Measurements from ENCODE around the gene CFAP46.
"Not testable (repeated sequence)": the region's sequence is repeated elsewhere in the genome, so short reads cannot be mapped to it uniquely, and the experiment has no call there.

The CFAP46 gene

DNA sequence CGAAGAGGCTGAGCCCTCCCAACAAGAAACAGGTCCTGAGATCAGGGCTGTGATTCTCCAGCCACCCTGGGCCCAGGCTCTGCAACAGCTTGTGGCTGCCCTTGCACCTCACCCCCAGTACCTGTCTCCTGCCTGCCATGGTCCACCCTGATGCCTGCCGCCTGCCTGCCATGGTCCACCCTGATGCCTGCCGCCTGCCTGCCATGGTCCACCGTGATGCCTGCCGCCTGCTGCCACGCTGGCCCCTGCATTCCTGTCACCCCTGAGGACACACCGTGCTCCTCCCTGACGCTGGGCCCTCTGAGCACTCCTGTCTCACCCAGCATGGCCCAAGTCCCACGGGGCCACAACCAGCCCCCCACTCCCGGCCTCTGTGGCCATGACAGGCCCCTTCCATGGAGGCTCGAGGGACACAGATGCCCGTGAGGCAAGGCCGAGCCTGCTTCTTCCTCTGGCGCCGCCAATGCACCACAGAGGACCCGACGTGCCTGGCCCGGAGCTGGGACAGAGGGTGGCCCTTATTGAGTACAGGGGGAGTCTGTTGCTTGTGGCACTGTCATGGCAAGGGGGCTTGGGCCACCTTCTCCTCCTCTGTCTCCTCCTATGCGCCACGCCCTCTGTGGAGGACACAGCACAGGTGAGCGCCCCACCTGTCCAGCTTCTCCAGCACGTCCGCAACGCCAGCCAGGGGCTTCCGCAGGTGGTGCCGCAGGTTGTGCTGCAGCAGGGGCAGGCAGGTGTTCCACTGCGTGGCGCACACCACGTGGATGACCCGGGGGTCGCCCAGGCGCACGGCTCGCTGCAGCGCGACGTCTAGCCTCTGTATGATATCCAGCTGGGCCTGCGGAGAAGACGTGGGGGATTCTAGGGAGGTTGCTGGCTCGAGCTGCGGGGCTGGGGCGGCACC, 18.1 kb downstream of the CFAP46 start:
- no peak overlapping the region for H3K9ac ChIP-seq (ENCODE audit: low read length in 2 of 2)
- no peaks in the 10 kb centered on the region for H3K36me3 ChIP-seq (ENCODE audit: control insufficient read depth in 2 of 2, insufficient read depth in 2 of 2, low read length in 2 of 2)
- H3K27me3 ChIP-seq (ENCODE audit: control insufficient read depth in 1 of 2, insufficient read depth in 2 of 2, low read length in 2 of 2) = peaks cover 0 to 5% of the 10 kb centered on the region in 2 donors
- no peak overlapping the region for H3K4me3 ChIP-seq (ENCODE audit: low read length in 2 of 2)
- H3K9me3 ChIP-seq (ENCODE audit: control insufficient read depth in 2 of 2, low read length in 2 of 2) = no peaks in the 10 kb centered on the region
- no peaks in the 10 kb centered on the region for H3K4me1 ChIP-seq (ENCODE audit: control insufficient read depth, insufficient read depth, low read length)
- H3K27ac ChIP-seq (ENCODE audit: low read length) = no peak overlapping the region

DNA sequence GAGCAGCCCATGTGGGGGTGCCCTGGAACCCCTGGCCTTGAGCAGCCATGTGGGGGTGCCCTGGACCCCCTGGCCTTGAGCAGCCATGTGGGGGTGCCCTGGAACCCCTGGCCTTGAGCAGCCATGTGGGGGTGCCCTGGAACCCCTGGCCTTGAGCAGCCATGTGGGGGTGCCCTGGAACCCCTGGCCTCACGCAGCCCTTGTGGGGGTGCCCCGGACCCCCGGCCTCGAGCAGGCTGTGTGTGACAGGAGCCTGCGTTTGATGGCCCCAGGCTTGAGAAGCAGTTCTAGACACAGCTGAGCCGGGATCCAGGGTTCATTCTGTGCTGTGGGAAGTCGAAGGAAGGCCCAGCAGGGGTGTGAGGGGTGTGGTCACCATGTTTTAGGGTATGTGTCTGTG, 19.0 kb downstream of the CFAP46 start:
- H3K27me3 ChIP-seq (ENCODE audit: control insufficient read depth in 1 of 2, insufficient read depth in 2 of 2, low read length in 2 of 2); H3K4me1 ChIP-seq (ENCODE audit: control insufficient read depth, insufficient read depth, low read length); H3K9ac ChIP-seq (ENCODE audit: low read length in 2 of 2); H3K9me3 ChIP-seq (ENCODE audit: control insufficient read depth in 2 of 2, low read length in 2 of 2); H3K4me3 ChIP-seq (ENCODE audit: low read length in 2 of 2); H3K27ac ChIP-seq (ENCODE audit: low read length); H3K36me3 ChIP-seq (ENCODE audit: control insufficient read depth in 2 of 2, insufficient read depth in 2 of 2, low read length in 2 of 2): not testable (repeated sequence)

DNA sequence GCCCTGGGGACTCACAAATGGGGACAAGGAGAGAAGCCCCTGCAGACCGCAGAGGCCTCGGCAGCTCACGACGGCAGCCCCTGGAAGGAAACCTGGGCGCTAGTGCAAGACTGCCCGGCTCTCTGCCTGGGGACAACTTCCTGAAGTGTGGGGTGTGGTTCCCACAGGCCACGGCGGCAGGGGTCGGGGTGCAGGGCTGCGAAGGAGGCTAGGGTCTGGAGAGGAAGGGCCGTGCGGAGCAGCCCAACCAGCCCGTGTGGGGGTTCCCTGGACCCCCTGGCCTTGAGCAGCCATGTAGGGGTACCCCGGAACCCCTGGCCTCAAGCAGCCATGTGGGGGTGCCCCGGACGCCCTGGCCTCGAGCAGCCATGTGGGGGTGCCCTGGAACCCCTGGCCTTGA, 19.5 kb downstream of the CFAP46 start:
- Histone ChIP-seq H3K27ac (ENCODE audit: low read length) (no peak overlapping the region), H3K36me3 (ENCODE audit: control insufficient read depth in 2 of 2, insufficient read depth in 2 of 2, low read length in 2 of 2) (no peaks in the 10 kb centered on the region), H3K9me3 (ENCODE audit: control insufficient read depth in 2 of 2, low read length in 2 of 2) (no peaks in the 10 kb centered on the region), H3K4me3 (ENCODE audit: low read length in 2 of 2) (no peak overlapping the region), H3K27me3 (ENCODE audit: control insufficient read depth in 1 of 2, insufficient read depth in 2 of 2, low read length in 2 of 2) (peaks cover 0 to 5% of the 10 kb centered on the region in 2 donors), H3K9ac (ENCODE audit: low read length in 2 of 2) (no peak overlapping the region), H3K4me1 (ENCODE audit: control insufficient read depth, insufficient read depth, low read length) (no peaks in the 10 kb centered on the region)

DNA sequence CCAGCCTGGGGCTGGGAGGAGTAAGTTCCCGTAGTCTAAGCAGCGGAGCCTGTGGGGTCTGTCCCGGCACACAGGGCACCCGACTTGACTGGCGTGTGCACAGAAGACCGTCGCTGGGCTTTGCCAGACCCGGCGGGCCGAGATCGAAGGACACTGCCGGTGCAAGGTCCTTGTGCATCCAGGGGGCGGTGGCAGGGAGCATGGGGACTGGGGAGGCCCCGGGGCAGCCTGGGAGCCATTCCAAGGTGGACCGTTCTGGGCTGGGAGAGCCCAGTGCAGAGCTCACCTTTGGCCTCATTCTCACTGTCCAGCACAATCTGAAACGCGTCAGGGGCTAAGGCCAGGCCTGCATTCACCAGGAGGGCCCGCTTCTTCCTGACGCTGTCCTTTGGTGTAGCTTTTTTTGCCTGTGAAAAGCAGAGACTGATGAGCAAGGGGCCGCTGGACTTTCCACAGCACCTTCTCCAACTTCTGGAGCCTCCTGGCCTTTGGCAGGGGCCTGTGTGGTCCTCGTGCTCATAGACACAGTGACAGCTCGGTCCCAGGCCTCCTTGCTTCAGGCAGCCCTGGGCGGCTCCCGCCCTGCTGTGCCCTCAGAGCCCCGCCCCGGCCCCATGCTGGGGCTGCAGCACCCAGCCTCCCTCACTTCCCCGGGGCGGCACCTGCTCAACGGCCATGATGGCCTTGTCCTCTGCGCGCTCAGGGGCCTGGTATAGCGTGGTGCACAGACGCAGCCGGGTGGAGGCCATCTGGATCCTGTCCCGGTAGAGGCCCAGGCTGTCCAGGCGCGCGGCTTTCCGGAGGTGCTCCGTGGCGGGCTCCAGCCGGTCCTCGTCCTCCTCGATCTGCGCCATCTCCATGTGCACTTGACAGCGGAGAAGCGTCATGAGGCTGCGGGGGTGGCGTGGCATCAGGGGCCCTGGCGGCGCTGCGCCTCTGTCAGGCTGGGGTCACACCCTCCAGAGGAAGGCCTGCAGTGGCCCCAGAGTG, 20.3 kb downstream of the CFAP46 start:
- Histone ChIP-seq H3K27me3 (ENCODE audit: control insufficient read depth in 1 of 2, insufficient read depth in 2 of 2, low read length in 2 of 2) (peaks cover 0 to 5% of the 10 kb centered on the region in 2 donors), H3K4me3 (ENCODE audit: low read length in 2 of 2) (no peak overlapping the region), H3K27ac (ENCODE audit: low read length) (no peak overlapping the region), H3K9me3 (ENCODE audit: control insufficient read depth in 2 of 2, low read length in 2 of 2) (no peaks in the 10 kb centered on the region), H3K36me3 (ENCODE audit: control insufficient read depth in 2 of 2, insufficient read depth in 2 of 2, low read length in 2 of 2) (no peaks in the 10 kb centered on the region), H3K4me1 (ENCODE audit: control insufficient read depth, insufficient read depth, low read length) (no peaks in the 10 kb centered on the region), H3K9ac (ENCODE audit: low read length in 2 of 2) (no peak overlapping the region)

DNA sequence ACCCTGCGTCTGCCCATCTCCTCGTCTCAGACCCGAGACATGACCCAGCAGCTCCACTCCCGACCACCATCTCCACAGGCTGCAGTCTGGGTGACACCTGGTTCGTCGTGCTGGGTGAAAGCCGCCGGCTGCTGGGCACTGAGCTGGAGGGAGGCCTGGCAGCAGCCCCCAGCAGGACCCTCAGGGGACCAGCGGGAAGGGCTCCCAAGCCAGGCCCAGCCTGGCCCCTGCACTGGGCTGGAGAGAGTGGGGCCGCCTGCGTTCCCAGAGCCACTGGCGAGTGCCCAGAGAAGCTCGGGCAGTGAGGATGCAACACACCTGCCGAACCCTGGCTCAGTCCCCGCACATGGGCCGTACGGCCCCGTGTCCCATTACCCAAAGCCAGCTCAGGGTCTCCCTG, 21.3 kb downstream of the CFAP46 start:
- Histone ChIP-seq H3K27me3 (ENCODE audit: control insufficient read depth in 1 of 2, insufficient read depth in 2 of 2, low read length in 2 of 2) (peaks cover 0 to 5% of the 10 kb centered on the region in 2 donors), H3K36me3 (ENCODE audit: control insufficient read depth in 2 of 2, insufficient read depth in 2 of 2, low read length in 2 of 2) (no peaks in the 10 kb centered on the region), H3K9ac (ENCODE audit: low read length in 2 of 2) (no peak overlapping the region), H3K4me1 (ENCODE audit: control insufficient read depth, insufficient read depth, low read length) (no peaks in the 10 kb centered on the region), H3K9me3 (ENCODE audit: control insufficient read depth in 2 of 2, low read length in 2 of 2) (no peaks in the 10 kb centered on the region), H3K4me3 (ENCODE audit: low read length in 2 of 2) (no peak overlapping the region), H3K27ac (ENCODE audit: low read length) (no peak overlapping the region)

DNA sequence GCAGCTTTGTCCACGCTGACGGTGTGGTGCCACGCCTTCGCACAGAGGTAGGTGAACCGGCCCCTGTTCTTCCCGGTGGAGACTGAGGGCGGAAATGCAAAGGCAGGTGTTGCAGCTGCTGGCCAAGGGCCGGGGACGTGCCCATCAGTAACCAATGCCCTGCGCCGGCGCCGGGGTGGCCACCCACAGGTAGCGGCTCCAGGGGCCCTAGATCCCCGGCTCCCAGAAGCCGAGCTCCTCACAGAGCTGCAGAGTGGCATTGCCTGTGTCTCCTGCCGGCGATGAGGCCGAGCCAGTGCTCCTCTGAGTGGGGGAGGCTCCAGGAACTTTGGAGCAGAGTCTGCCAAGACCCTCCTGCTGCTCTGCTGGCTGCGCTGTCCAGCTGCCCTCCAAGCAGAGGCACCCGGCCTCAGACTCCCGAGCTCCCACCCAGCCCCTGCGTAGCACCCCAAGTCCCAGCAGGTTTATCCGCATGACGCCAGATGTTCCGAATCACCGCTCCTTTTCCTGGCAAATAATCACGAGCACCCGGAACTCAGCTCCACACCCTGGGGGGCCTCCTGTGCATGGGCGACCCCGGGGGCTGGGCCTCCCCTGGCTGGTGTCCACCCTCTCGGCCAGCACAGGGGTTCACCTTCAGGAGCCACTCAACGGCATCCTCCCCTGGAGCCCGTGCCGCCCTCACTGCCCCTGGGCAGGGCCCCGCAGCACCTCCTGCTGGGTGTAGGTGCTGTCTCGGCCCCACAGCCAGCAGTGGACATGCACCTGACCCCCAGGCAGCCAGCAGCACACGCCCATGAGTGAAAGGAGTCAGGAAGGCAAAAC, 22.1 kb downstream of the CFAP46 start:
- no peaks in the 10 kb centered on the region for H3K4me1 ChIP-seq (ENCODE audit: control insufficient read depth, insufficient read depth, low read length)
- no peak overlapping the region for H3K27ac ChIP-seq (ENCODE audit: low read length)
- no peak overlapping the region for H3K4me3 ChIP-seq (ENCODE audit: low read length in 2 of 2)
- no peaks in the 10 kb centered on the region for H3K9me3 ChIP-seq (ENCODE audit: control insufficient read depth in 2 of 2, low read length in 2 of 2)
- H3K9ac ChIP-seq (ENCODE audit: low read length in 2 of 2) = no peak overlapping the region
- H3K36me3 ChIP-seq (ENCODE audit: control insufficient read depth in 2 of 2, insufficient read depth in 2 of 2, low read length in 2 of 2) = no peaks in the 10 kb centered on the region
- H3K27me3 ChIP-seq (ENCODE audit: control insufficient read depth in 1 of 2, insufficient read depth in 2 of 2, low read length in 2 of 2) = peaks cover 0 to 5% of the 10 kb centered on the region in 2 donors

DNA sequence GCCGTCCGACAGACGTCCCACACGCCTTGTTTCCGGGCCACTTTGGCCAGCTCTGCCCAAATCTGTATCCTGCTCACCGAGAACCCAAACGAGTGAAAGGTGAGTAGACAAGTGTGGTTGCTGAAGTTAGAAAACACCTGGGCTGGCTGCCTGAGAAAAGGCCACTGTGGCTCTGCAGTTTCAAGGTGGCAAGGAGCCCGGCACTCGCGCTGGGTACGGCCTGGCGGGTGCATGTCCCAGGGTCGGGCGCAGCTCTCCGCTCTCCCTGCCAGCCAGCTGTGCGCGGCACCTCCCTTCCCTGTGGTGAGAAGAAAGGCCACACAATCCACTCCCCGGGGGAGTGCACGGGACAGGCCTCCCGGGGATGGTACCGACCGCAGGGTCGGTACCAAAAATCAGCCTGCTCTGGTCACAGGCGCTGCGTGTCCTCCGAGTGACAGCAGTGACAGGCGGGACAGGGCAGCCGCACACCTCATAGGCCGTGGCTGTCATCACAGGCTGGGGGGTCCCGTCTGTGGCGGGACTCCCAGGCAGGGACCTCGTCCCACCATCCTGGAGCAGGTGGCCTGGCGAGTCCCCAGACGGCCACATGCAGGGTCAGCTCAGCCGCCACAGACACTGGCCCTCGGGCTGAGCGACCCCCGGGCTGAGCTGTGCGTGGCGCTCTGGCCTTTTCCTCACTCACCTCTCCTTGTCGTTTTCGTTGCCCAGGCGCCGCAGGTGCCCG, 22.8 kb downstream of the CFAP46 start:
- no peaks in the 10 kb centered on the region for H3K9me3 ChIP-seq (ENCODE audit: control insufficient read depth in 2 of 2, low read length in 2 of 2)
- no peak overlapping the region for H3K27ac ChIP-seq (ENCODE audit: low read length)
- no peak overlapping the region for H3K4me3 ChIP-seq (ENCODE audit: low read length in 2 of 2)
- no peak overlapping the region for H3K9ac ChIP-seq (ENCODE audit: low read length in 2 of 2)
- H3K36me3 ChIP-seq (ENCODE audit: control insufficient read depth in 2 of 2, insufficient read depth in 2 of 2, low read length in 2 of 2) = no peaks in the 10 kb centered on the region
- peaks cover 0 to 5% of the 10 kb centered on the region in 2 donors for H3K27me3 ChIP-seq (ENCODE audit: control insufficient read depth in 1 of 2, insufficient read depth in 2 of 2, low read length in 2 of 2)
- no peaks in the 10 kb centered on the region for H3K4me1 ChIP-seq (ENCODE audit: control insufficient read depth, insufficient read depth, low read length)

DNA sequence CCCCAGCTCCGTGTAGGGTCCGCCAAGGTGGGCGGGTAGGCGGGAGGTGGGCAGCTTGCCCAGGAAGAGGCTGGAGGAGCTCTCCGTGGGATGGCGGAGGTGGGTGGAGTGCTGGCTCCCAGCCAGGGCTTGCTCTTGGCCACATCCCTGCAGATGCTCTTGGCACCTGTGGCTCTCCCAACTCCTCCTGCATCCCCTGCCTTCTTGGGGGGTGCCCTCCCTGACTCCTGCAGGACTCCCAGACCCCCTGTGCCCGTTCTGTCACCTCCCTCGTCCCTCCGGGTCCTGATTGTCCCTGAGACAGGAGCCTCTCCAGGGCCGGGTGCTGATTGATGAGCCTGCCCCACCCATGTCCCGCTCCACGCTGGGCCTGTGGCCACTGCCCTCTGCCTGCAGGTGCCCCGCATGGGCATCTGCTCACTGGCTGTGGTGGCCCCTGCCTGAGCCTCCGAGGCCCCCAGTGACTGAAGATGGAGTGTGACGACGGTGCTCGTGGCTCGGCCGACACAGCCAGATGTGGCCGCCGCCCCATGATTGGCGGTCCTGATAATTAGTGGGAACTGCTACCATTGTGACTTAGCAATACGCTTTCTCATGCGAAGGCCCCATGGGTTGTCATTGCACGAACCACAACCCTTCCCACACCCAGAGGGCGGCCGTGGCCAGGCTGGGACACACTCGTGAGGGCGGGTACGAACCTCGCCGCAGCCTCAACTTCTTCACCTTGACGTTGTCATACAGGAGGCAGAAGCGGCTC, 23.6 kb downstream of the CFAP46 start:
- no peak overlapping the region for H3K9ac ChIP-seq (ENCODE audit: low read length in 2 of 2)
- H3K4me1 ChIP-seq (ENCODE audit: control insufficient read depth, insufficient read depth, low read length) = no peaks in the 10 kb centered on the region
- no peaks in the 10 kb centered on the region for H3K36me3 ChIP-seq (ENCODE audit: control insufficient read depth in 2 of 2, insufficient read depth in 2 of 2, low read length in 2 of 2)
- peaks cover 0 to 5% of the 10 kb centered on the region in 2 donors for H3K27me3 ChIP-seq (ENCODE audit: control insufficient read depth in 1 of 2, insufficient read depth in 2 of 2, low read length in 2 of 2)
- H3K9me3 ChIP-seq (ENCODE audit: control insufficient read depth in 2 of 2, low read length in 2 of 2) = no peaks in the 10 kb centered on the region
- no peak overlapping the region for H3K4me3 ChIP-seq (ENCODE audit: low read length in 2 of 2)
- H3K27ac ChIP-seq (ENCODE audit: low read length) = no peak overlapping the region

DNA sequence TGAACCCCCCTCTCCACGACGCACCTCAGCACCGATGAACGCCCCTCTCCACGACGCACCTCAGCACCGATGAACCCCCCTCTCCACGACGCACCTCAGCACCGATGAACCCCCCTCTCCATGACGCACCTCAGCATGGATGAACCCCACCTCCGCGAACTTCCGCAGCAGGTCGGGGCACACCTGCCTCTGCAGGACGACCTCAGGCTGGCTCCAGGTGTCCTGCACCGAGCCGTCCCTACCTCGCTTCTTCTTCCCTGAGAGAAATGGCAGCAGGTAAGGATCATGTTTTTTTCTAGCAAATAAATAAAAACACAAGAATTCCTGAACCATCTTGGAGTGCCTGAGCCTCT, 24.1 kb downstream of the CFAP46 start:
- Histone ChIP-seq H3K27me3 (ENCODE audit: control insufficient read depth in 1 of 2, insufficient read depth in 2 of 2, low read length in 2 of 2) (peaks cover 0 to 5% of the 10 kb centered on the region in 2 donors), H3K4me3 (ENCODE audit: low read length in 2 of 2) (no peak overlapping the region), H3K9ac (ENCODE audit: low read length in 2 of 2) (no peak overlapping the region), H3K9me3 (ENCODE audit: control insufficient read depth in 2 of 2, low read length in 2 of 2) (no peaks in the 10 kb centered on the region), H3K36me3 (ENCODE audit: control insufficient read depth in 2 of 2, insufficient read depth in 2 of 2, low read length in 2 of 2) (no peaks in the 10 kb centered on the region), H3K27ac (ENCODE audit: low read length) (no peak overlapping the region), H3K4me1 (ENCODE audit: control insufficient read depth, insufficient read depth, low read length) (no peaks in the 10 kb centered on the region)
